ENCODE measurements around the gene AMOTL2.

The AMOTL2 gene

GRCh38 chr3:134328147-134328591, 46.1 kb downstream of the AMOTL2 start:
- H3K9ac ChIP-seq (ENCODE audit: low read length) = no peak overlapping the region
- TF ChIP-seq CTCF (IDR thresholded peaks at IDR 0.05; ENCODE audit: low read length) (no peak), EZH2 (IDR thresholded peaks at IDR 0.05; ENCODE audit: borderline replicate concordance, low read length) (no peak)
- no peaks in the 10 kb centered on the region for H3F3A ChIP-seq (ENCODE audit: insufficient read depth, low read length)
- H3K4me3 ChIP-seq (ENCODE audit: low read depth, low read length, poor library complexity, severe bottlenecking) = no peak overlapping the region
- no peaks in the 10 kb centered on the region for H4K20me1 ChIP-seq (ENCODE audit: insufficient read depth, low read length)
- no peaks in the 10 kb centered on the region for H3K79me2 ChIP-seq (ENCODE audit: insufficient read depth, low read length)
- no peaks in the 10 kb centered on the region for H3K9me3 ChIP-seq (ENCODE audit: low read length)
- H3K4me1 ChIP-seq (ENCODE audit: insufficient read depth, low read length, severe bottlenecking) = no peaks in the 10 kb centered on the region
- 0 out of 2 replicates have a peak, but pooled peaks cover 4% of the 10 kb centered on the region for H3K27me3 ChIP-seq (ENCODE audit: insufficient read depth, low read length)
- H2AFZ ChIP-seq (ENCODE audit: low read length) = no peak overlapping the region
- no peaks in the 10 kb centered on the region for H3K36me3 ChIP-seq (ENCODE audit: insufficient read depth, low read length)
- no peak overlapping the region for H3K4me2 ChIP-seq (ENCODE audit: low read length)
- no peak overlapping the region for H3K27ac ChIP-seq (ENCODE audit: low read depth, low read length, poor library complexity, severe bottlenecking)
- H3K9me2 ChIP-seq (ENCODE audit: low read depth, low read length) = no peaks in the 10 kb centered on the region

GRCh38 chr3:134327594-134327975, 46.7 kb downstream of the AMOTL2 start:
- Histone ChIP-seq H3K27me3 (ENCODE audit: insufficient read depth, low read length) (0 out of 2 replicates have a peak, but pooled peaks cover 9% of the 10 kb centered on the region), H3K9me3 (ENCODE audit: low read length) (no peaks in the 10 kb centered on the region), H3K9me2 (ENCODE audit: low read depth, low read length) (no peaks in the 10 kb centered on the region), H3F3A (ENCODE audit: insufficient read depth, low read length) (no peaks in the 10 kb centered on the region), H3K4me1 (ENCODE audit: insufficient read depth, low read length, severe bottlenecking) (no peaks in the 10 kb centered on the region), H3K79me2 (ENCODE audit: insufficient read depth, low read length) (no peaks in the 10 kb centered on the region), H3K4me2 (ENCODE audit: low read length) (no peak overlapping the region), H3K36me3 (ENCODE audit: insufficient read depth, low read length) (no peaks in the 10 kb centered on the region), H3K27ac (ENCODE audit: low read depth, low read length, poor library complexity, severe bottlenecking) (no peak overlapping the region), H3K4me3 (ENCODE audit: low read depth, low read length, poor library complexity, severe bottlenecking) (no peak overlapping the region), H4K20me1 (ENCODE audit: insufficient read depth, low read length) (no peaks in the 10 kb centered on the region), H3K9ac (ENCODE audit: low read length) (no peak overlapping the region), H2AFZ (ENCODE audit: low read length) (no peak overlapping the region)
- TF ChIP-seq EZH2 (IDR thresholded peaks at IDR 0.05; ENCODE audit: borderline replicate concordance, low read length) (no peak), CTCF (IDR thresholded peaks at IDR 0.05; ENCODE audit: low read length) (no peak)

- H3K9ac ChIP-seq (ENCODE audit: low read length) = no peak overlapping the region
- no peaks in the 10 kb centered on the region for H3K4me1 ChIP-seq (ENCODE audit: insufficient read depth, low read length, severe bottlenecking)
- H2AFZ ChIP-seq (ENCODE audit: low read length) = no peak overlapping the region
- no peaks in the 10 kb centered on the region for H3K36me3 ChIP-seq (ENCODE audit: insufficient read depth, low read length)
- H3K27me3 ChIP-seq (ENCODE audit: insufficient read depth, low read length) = 0 out of 2 replicates have a peak, but pooled peaks cover 13% of the 10 kb centered on the region
- no peak overlapping the region for H3K4me2 ChIP-seq (ENCODE audit: low read length)
- no peak overlapping the region for H3K4me3 ChIP-seq (ENCODE audit: low read depth, low read length, poor library complexity, severe bottlenecking)
- no peaks in the 10 kb centered on the region for H4K20me1 ChIP-seq (ENCODE audit: insufficient read depth, low read length)
- H3F3A ChIP-seq (ENCODE audit: insufficient read depth, low read length) = no peaks in the 10 kb centered on the region
- no peak overlapping the region for H3K27ac ChIP-seq (ENCODE audit: low read depth, low read length, poor library complexity, severe bottlenecking)
- H3K79me2 ChIP-seq (ENCODE audit: insufficient read depth, low read length) = no peaks in the 10 kb centered on the region
- TF ChIP-seq CTCF (IDR thresholded peaks at IDR 0.05; ENCODE audit: low read length) = no peak
- TF ChIP-seq EZH2 (IDR thresholded peaks at IDR 0.05; ENCODE audit: borderline replicate concordance, low read length) = no peak
- no peaks in the 10 kb centered on the region for H3K9me3 ChIP-seq (ENCODE audit: low read length)
- H3K9me2 ChIP-seq (ENCODE audit: low read depth, low read length) = no peaks in the 10 kb centered on the region
These were observed 47.3 kb downstream of the AMOTL2 start for GRCh38 chr3:134326760-134327593.
